HepG2 (cell line): ENCODE results near the gene HOXA5. TPM values are rescaled to one million over a fixed set of nuclear protein-coding genes. Genes with fewer than 3 reads are reported as not detected.

ENCODE experiments used
- ARNT2 ChIP-seq: sonication (generic); formaldehyde crosslinking; IDR thresholded peaks from 2 replicates; pipeline ENCODE4 v1.8.0; 2022; ENCODE audit warnings: mild to moderate bottlenecking, low read depth, missing genetic modification reagents, moderate library complexity
- CSRNP2 ChIP-seq: sonication (generic); formaldehyde crosslinking; conservative IDR thresholded peaks from 2 replicates; pipeline ENCODE4 v1.8.0; 2022; ENCODE audit warnings: low read depth, missing genetic modification reagents
- ESRRA ChIP-seq: sonication (generic); formaldehyde crosslinking; IDR thresholded peaks from 2 replicates; pipeline ENCODE4 v1.5.1; 2020; ENCODE audit warnings: mild to moderate bottlenecking, low read depth, missing genetic modification reagents
- FUBP1 ChIP-seq: sonication (generic); formaldehyde crosslinking; IDR thresholded peaks from 2 replicates; pipeline ENCODE4 v1.5.1; 2020; ENCODE audit warnings: missing genetic modification reagents, mild to moderate bottlenecking, borderline replicate concordance
- GABPB1 ChIP-seq: IDR thresholded peaks from 2 replicates; pipeline ENCODE4 v1.6.1; 2016; ENCODE audit warnings: mild to moderate bottlenecking, missing genetic modification reagents, moderate library complexity, missing compliant biosample characterization
- HNRNPL ChIP-seq: fragments of 200-400 bp; formaldehyde crosslinking; IDR thresholded peaks from 2 replicates; pipeline ENCODE4 v1.6.1; 2017; ENCODE audit warnings: mild to moderate bottlenecking, low read depth, low read length
- HOMEZ ChIP-seq: IDR thresholded peaks from 2 replicates; pipeline ENCODE4 v1.6.1; 2016; ENCODE audit warnings: low read depth
- MAFG ChIP-seq: sonication (generic); formaldehyde crosslinking; IDR thresholded peaks from 2 replicates; pipeline ENCODE4 v1.5.1; 2020; ENCODE audit warnings: mild to moderate bottlenecking, missing genetic modification reagents
- NFATC3 ChIP-seq: sonication (generic); formaldehyde crosslinking; IDR thresholded peaks from 2 replicates; pipeline ENCODE4 v1.5.1; 2020; ENCODE audit warnings: mild to moderate bottlenecking, missing genetic modification reagents
- NFKB2 ChIP-seq: sonication (generic); formaldehyde crosslinking; IDR thresholded peaks from 2 replicates; pipeline ENCODE4 v1.4.0; 2020; ENCODE audit warnings: missing genetic modification reagents, borderline replicate concordance
- TCF12 ChIP-seq, 2 experiments: fragments of 450-650 bp in 1 of 2; sonication (generic) in 1 of 2; formaldehyde crosslinking in 1 of 2; IDR thresholded peaks; 2 replicates each; pipeline versions ENCODE4 v1.6.1 to v1.8.0; 2017 to 2022; ENCODE audit warnings: antibody characterized with exemption in 1 of 2, mild to moderate bottlenecking in 1 of 2, missing genetic modification reagents in 1 of 2, moderate library complexity in 1 of 2
- TRIM24 ChIP-seq: sonication (generic); formaldehyde crosslinking; IDR thresholded peaks from 2 replicates; pipeline ENCODE4 v1.8.0; 2022; ENCODE audit warnings: mild to moderate bottlenecking, missing genetic modification reagents
- ZBTB8A ChIP-seq: sonication (generic); formaldehyde crosslinking; IDR thresholded peaks from 2 replicates; pipeline ENCODE4 v1.4.0; 2020; ENCODE audit warnings: mild to moderate bottlenecking, low read depth, missing genetic modification reagents, borderline replicate concordance
- ZNF251 ChIP-seq: sonication (generic); formaldehyde crosslinking; IDR thresholded peaks from 2 replicates; pipeline ENCODE4 v1.9.0; 2021; ENCODE audit warnings: mild to moderate bottlenecking, missing genetic modification reagents
- ZNF331 ChIP-seq: sonication (generic); formaldehyde crosslinking; IDR thresholded peaks from 2 replicates; pipeline ENCODE4 v1.4.0; 2020; ENCODE audit warnings: missing genetic modification reagents
- ZNF609 ChIP-seq: sonication (generic); formaldehyde crosslinking; IDR thresholded peaks from 2 replicates; pipeline ENCODE4 v1.4.0; 2020; ENCODE audit warnings: mild to moderate bottlenecking, missing genetic modification reagents, borderline replicate concordance
- ZNF780A ChIP-seq: sonication (generic); formaldehyde crosslinking; IDR thresholded peaks from 2 replicates; pipeline ENCODE4 v1.8.0; 2022; ENCODE audit warnings: mild to moderate bottlenecking, missing genetic modification reagents, moderate library complexity
- ZSCAN21 ChIP-seq: sonication (generic); formaldehyde crosslinking; IDR thresholded peaks from 2 replicates; pipeline ENCODE4 v1.8.0; 2022; ENCODE audit warnings: mild to moderate bottlenecking, missing genetic modification reagents, moderate library complexity, borderline replicate concordance
- polyA plus RNA-seq, 8 experiments: library from polyadenylated mRNA; depleted of rRNA in 3 of 8; stranded (reverse) in 7 of 8; unstranded in 1 of 8; fragments of >200 nt; fragmentation: Illumina TruSeq in 4 of 8; extraction: Trizol in 4 of 8; gene quantifications; 2 replicates each; pipeline versions ENCODE4 v1.2.1 to v1.2.3, GENCODE V29; 2011 to 2016; ENCODE audit warnings: low read depth in 4 of 8, missing spikeins in 1 of 8, mixed read lengths in 1 of 8; ENCODE audit not compliant: insufficient read depth in 1 of 8
- total RNA-seq, 5 experiments: library from RNA; depleted of rRNA; stranded (reverse); fragments of >200 nt; fragmentation: Illumina TruSeq; extraction: Trizol; gene quantifications; 2 replicates each; pipeline ENCODE4 v1.2.3, GENCODE V29; 2016; ENCODE audit warnings: low read depth in 1 of 5

HOXA5 gene
- total and polyA plus RNA-seq, 2 of the 13 experiments (the other 11 are each of a cell fraction or from before 2014, with no cell fraction given) = 3.2 to 3.6 TPM

- peak; percentile 70 for TF ChIP-seq ARNT2 (CRISPR knock-in tag)
- TF ChIP-seq CSRNP2 = no peak
- no peak; the same call in 1 of the 2 replicates for TF ChIP-seq ZSCAN21
- TF ChIP-seq ZNF609 = no peak
- TF ChIP-seq NFATC3 (CRISPR knock-in tag) = 0 out of 2 replicates have a peak, but pooled peaks have one; percentile 65
- TF ChIP-seq ZNF331 (CRISPR knock-in tag) = no peak
- no peak for TF ChIP-seq MAFG (CRISPR knock-in tag)
- no peak for TF ChIP-seq HOMEZ (CRISPR knock-in tag)
- TF ChIP-seq NFKB2 = peak; percentile 71; the same call in 1 of the 2 replicates
- no peak for TF ChIP-seq TCF12 (IDR thresholded peaks at IDR 0.05)
- 0 out of 2 replicates have a peak, but pooled peaks have one; percentile 19 for TF ChIP-seq TCF12 (CRISPR knock-in tag; IDR thresholded peaks at IDR 0.05)
- TF ChIP-seq ZNF780A (CRISPR knock-in tag) = no peak
- TF ChIP-seq TRIM24 (CRISPR knock-in tag) = no peak
- TF ChIP-seq FUBP1 = no peak
- TF ChIP-seq GABPB1 (CRISPR knock-in tag) = peak; percentile 86
- no peak for TF ChIP-seq ZNF251 (CRISPR knock-in tag)
- no peak for TF ChIP-seq HNRNPL
- TF ChIP-seq ESRRA (CRISPR knock-in tag) = no peak
- TF ChIP-seq ZBTB8A (CRISPR knock-in tag) = no peak
These were observed 12.7 kb downstream of the HOXA5 start, which contains the start of gene HOXA4 (continued) for GRCh38 chr7:27130540-27131389.
